SK-MEL-5 (cell line): ENCODE measurements around the gene FAM222B. TPM values are rescaled to one million over a fixed set of nuclear protein-coding genes. Genes with fewer than 3 reads are reported as not detected.

Experiments
- DNase-seq: peaks from one replicate; pipeline ENCODE4 v3.0.0-alpha.2; 2016; ENCODE audit warnings: low read depth, low spot score
- in situ Hi-C: cut with HindIII; loops from 2 replicates; pipeline ENCODE4 v1.10.0; 2016; ENCODE audit warnings: low sequenced_read_pairs, high pct_unique_total_duplicates, low pct_unique_long_range_greater_than_20kb
- total RNA-seq: library from RNA; depleted of rRNA; stranded (reverse); fragments of >200 nt; shearing (Covaris generic); gene quantifications from 2 replicates; pipeline ENCODE4 v1.2.3, GENCODE V29; 2014

Gene FAM222B
- total RNA-seq, 1 experiment from 2014 or later, result 11.3 TPM

DNA sequence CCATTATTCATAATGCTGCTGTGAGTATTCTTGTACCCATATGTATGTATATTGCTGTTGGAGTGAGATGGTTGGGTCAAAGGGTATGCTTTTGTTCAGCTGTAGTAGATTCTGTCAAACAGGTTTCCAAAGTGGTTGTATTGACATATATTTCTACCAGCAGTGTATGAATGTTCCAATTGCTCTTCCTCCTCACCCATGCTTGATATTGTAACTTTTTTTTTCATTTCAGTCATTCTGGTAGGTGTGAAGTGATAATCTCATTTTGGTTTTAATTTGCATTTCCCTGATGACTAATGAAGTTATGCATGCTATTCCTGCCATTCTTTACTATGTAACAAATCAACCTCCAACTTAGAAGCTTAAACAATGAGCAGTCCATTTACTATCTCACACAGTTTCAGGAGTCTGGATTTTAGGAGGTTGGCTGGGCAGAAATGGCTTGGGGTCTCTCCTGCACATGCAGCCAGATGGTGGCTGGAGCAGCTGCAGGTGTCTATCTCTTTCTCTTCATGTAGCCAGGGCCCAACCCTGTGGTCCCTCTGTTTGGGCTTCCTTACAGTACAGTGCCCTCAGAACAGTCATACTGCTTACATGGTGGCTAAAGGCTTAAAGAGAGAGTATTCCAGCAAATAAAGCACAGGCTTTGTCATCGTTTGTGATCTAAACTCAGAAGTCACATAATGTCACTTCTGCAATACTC is 33.4 kb upstream of the FAM222B start:
- DNase-seq, result no peak
- in situ Hi-C loops, result no loop called here

DNA sequence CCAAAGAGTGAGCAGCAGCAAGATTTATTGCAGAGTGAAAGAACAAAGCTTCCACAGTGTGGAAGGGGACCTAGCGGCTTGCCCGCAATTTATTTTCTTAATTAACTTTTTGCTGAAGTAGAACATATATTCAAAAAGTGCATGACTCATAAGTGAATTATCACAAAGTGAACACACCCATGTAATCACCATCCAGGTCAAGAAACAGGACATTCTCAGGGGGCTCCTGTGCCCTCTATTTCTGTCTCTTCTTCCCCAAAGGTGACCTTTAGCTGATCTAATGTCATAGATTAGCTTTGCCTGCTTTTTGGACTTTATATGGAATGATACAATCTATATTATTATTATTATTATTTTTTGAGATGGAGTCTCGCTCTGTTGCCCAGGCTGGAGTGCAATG is 32.2 kb upstream of the FAM222B start:
- in situ Hi-C loops, result no loop called here
- DNase-seq, result no peak

DNA sequence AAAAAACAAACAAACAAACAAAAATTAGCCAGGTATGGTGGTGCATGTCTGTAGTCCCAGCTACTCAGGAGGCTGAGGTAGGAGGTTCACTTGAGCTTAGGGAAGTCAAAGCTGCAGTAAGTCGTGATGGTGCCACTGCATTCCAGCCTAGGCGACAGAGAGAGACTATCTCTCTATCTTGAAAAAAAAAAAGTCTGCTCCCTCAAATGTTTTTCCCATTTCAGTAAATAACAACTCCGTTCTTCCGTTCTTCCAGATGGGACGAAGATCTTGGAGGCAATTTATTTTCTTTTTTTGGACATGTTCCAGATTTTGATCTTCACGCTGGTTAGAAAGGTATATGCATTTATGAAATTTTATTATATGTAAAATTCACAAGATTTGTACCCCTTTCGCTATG is 31.2 kb upstream of the FAM222B start:
- DNase-seq, result no peak
- in situ Hi-C loops, result no loop called here

DNA sequence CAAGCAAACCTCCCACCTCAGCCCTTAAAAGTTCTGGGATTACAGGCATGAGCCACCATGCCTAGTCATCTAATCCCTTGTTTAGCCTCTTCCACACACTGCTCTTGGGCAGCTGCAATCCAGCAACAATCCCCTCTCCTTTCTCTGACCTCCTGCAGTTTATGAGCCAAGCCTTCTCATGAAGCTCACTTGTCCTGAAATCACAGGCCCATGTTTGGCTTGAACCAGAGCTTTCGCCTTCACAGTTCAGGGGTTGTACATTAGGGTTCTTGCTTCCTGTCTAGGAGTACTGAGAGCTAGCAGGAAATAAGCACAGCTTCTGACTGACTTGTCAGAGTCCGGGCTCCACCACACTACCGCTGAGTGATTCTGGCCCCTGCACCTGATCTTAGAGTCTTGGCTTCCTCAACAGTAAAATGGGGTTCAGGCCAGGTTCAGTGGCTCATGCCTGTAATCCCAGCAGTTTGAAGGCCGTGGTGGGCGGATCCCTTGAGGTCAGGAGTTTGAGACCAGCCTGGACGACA is 28.5 kb upstream of the FAM222B start:
- in situ Hi-C loops, result no loop called here

DNA sequence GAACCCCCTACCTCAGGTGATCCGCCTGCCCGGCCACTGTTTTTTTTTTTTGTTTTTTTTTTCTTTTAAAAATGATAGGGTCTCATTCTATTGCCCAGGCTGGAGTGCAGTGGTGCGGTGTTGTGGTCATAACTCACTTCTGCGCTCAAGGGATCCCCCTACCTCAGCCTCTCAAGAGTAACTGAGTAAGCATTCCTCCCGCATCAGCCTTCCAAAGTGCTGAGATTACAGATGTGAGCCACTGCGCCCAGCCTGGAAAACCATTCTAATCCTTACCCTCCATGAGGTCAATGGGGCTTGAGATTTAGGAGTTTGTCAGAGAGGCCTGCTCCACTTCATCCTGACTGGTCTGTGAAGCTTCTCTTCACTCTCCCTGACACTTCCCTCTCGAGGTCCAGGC is 24.7 kb upstream of the FAM222B start:
- DNase-seq, result no peak
- in situ Hi-C loops, result no loop called here

More for the DNA sequence above, 28.5 kb upstream of the FAM222B start:
- DNase-seq, result no peak

DNA sequence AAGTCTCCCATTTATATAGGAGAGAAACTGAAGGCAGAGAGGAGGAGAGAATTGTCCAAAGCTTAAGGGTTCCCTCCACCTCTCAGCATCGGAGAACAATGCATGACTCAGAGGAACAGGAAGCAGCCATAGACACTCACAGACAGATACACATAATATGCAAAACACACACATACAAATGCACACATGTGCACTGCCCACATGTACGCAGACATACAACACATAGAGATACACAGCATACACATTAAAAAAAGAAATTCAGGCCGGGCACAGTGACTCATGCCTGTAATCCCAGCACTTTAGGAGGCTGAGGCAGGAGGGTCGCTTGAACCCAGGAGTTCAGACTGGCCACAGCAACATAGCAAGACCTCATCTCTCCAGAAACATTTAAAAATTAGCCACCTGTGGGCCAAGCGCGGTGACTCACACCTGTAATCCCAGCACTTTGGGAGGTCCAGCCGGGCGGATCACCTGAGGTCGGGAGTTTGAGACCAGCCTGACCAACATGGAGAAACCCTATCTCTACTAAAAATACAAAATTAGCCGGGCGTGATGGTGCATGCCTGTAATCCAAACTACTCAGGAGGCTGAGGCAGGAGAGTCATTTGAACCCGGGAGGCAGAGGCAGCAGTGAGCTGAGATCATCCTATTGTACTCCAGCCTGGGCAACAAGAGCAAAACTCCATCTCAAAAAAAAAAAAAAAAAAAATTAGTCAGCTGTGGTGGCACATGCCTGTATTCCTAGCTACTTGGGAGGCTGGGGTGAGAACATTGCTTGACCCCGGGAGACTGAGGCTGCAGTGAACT is 23.6 kb upstream of the FAM222B start:
- no peak for DNase-seq
- in situ Hi-C loops, result no loop called here

DNA sequence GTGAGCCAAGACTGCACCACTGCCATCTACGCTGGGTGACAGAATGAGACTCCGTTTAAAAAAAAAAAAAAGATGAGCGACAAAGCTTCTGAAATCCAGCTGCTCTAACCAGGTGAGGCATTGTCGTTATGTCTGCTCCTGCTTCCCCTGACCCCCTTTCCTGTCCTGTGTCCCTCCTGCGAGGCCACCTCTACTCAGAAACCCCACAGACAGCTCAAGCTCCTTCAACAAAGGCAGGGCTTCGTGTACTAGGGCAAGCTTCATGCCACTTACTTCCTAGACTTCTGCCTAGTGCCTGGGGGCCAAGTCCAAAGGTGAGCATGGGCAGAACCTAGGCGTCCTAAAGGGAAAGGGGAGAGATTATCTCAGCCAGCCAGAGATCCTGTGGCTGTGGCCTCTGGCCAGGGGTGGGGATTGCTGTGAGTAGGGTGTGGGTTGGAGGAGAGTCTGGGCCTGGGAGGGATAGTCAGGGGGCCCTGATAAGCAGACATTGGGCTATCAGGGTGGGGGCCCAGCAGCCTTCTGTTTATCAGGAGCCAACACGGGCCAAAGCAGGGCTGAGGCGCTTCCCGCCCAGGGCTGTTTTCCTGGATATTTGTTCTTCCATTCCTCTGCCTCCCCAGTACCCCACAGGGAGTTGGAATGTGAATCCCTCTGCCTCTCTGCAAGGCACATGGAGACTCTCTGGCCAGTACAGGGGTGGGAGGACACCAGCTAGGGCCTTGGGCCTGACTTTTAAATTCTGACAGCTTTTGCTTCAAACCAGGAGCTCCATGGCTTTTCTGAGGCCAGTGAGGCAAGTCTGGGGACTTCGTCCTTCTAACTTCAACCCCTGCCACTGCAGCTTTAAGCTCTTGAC is 22.6 kb upstream of the FAM222B start:
- no peak for DNase-seq
- in situ Hi-C loops, result no loop called here

DNA sequence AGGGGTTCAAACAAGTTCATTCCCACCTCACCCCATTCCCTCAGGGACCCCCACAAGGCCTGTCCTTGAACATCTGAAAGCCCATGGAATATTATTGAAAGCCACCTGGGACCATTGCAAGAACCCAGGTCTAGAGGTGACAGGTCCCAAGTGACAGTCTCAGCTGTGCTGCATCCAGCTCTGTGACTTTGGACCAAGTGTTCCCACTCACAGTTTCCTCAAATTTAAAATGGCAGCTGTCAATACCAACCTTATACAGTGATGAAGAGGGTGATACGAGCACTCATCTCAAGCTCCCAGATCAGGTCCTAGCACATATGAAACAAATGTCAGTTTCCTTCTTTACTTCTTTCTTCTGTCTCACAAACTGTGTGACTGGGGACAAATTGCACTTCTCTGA is 21.4 kb upstream of the FAM222B start:
- no peak for DNase-seq
- in situ Hi-C loops, result no loop called here

DNA sequence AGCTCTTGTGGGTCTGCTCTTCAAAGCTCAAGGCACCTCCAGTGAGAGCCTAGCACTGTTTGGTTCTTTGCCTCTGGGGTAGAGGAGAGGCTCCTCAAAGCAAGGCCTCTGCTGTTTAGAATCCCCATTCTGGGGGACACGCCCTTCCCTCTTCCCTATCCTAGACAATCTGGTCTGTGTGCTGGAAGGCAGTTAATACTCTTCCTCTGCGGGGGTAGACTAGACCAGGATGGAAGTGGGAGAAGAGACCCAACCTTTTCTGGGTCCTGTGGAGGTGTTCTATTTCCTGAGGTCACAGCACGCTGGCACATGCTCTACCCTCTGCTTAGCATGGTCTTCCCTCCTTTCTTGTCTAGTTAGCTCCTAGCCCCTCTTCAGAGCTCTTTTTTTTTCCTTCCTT is 20.0 kb upstream of the FAM222B start:
- DNase-seq, result no peak
- in situ Hi-C loops, result no loop called here

DNA sequence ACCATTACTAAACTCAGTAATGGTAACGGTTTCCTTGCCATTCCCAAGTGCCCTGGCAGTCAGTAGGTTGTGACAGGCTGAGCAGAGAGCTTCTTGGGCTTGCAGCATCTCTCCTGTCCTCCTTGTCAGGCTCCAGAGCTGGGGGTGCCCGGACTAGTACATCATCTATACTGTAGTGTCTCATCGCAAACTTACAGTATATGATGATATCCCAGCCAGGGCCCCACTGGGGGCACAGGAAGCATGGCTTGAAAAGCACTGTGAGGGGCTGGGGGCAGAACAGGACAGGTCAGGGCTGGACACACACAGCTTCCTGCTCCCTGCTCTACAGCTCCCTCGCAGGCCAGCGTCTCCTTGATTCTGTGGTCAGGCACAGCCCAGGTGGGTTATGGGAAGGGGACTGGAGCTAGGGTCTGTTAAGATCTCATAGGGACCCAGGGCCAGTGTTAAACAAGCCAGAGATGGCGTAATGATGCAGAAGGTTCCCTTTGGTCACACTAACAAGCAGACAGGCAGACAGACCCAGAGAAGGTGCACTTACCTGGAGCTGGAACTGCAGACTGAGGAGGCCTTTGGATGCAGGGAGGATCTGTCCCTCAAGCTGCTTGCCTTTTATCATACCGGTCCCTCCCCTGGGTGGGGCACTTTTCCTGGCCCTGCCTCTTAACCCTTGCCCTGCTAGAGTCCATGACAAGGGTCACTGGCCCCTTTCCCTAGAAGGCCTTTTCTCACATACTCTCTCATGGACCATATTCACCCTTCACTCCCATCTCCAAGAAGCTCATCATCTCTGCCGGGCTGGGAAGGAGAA is 19.0 kb upstream of the FAM222B start:
- in situ Hi-C loops, result no loop called here
- no peak for DNase-seq

DNA sequence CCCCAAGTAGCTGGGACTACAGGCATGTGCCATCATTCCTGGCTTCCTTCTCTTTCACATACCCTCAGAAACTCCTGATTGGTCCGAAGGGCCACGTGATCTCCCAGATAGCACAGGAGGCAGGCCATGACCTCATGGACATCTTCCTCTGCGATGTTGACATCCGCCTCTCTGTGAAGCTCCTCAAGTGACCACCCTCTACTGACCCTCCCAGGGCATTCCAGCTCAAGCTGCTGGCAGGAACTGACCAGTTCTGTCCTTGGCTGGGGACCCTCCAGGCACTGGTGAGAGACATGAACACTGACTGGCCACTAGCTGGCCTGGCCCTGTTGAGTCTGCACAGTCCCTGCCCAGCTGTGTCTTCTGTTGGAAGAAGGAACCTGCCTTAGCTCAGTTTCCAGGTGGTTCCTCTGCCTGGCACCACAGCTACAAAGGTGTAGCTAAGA is 17.8 kb upstream of the FAM222B start:
- in situ Hi-C loops, result no loop called here
- DNase-seq, result no peak

DNA sequence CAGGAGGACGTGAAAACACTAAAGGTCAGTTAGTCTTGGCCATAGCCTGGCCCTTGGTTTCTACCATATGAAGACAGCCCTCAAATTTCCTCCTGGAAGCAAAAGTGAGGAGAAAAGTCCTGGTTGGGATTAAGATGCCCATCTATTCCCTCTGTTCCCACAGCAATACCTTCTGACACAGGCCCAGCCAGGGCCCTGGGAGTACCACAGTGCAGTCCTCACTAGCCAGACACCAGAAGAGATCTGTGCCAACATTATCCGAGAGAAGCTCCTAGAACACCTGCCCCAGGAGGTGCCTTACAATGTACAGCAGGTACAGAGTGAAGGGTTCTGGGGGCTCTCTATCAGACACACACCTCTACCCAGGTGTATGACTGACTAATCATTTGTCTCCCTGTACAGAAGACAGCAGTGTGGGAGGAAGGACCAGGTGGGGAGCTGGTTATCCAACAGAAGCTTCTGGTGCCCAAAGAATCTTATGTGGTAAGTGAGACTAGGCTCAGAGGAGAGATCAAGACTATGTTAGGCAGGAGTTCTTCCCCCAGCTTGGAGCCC is 16.3 kb upstream of the FAM222B start:
- in situ Hi-C loops, result no loop called here
- no peak for DNase-seq

DNA sequence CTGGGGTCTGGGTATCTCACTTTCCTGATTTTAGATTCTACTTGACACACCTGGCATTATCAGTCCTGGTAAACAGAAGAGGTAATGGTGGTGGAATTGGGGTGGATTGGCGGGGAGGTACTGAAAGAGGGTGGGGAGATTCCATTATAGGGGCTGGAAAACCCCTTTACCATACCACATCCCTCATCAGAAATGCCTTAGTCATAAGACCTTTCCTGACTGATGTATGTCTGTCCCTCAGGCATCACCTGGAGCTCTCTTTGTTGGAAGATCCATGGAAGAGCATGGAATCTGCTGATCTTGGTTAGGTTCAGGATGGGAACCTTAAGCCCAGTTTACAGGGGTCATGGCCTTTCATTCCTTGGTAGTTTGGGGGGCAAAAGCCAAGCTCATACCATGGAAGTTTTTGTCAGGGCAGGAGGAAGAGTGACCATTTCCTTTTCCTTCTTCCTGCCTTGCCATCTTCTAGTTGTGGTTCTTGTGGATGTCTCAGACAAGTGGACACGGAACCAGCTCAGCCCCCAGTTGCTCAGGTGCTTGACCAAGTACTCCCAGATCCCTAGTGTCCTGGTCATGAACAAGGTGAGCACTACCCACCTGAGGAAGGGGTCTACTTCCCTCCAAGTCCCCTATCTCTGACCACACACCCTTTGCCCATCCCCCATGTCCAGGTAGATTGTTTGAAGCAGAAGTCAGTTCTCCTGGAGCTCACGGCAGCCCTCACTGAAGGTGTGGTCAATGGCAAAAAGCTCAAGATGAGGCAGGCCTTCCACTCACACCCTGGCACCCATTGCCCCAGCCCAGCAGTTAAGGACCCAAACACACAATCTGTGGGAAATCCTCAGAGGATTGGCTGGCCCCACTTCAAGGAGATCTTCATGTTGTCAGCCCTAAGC is 15.6 kb upstream of the FAM222B start:
- in situ Hi-C loops, result no loop called here
- DNase-seq, result no peak

DNA sequence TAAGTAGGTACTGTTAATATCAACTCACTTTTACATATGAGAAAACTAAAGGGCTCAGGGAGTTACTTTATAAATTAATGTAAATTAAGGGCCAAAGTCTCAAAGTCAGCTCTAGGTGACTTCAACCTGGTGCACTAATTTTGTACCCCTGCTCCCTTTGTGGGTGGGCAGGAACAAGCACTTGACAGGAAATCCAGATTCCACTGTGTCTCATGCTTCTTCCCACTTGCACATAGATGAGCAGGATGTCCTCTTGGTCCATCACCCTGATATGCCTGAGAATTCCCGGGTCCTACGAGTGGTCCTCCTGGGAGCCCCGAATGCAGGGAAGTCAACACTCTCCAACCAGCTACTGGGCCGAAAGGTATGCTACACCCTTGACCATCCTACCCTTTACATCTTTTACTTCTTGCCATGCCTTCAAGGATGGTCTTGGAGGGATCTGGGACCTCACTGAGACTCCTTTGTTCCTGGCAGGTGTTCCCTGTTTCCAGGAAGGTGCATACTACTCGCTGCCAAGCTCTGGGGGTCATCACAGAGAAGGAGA is 13.5 kb upstream of the FAM222B start:
- no peak for DNase-seq
- in situ Hi-C loops, result no loop called here

DNA sequence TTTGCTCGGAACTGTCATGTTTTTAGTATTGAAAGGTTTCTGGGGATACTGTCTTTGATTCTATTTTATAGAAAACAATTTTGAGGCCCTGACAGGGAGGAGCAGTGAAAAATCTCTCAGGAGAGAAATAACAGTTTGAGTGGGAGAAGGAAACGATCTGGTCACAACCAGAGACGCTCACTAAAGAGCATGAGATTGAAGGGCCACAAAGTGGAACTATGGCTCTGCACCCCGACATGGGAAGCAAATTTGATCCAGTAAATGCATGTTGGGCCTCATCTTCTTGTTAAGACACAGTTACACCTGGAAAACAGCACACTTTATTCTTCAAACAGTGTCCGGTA is 12.7 kb upstream of the FAM222B start:
- DNase-seq, result no peak
- in situ Hi-C loops, result no loop called here
